ENCODE results near the gene MAN1C1. TPM values are rescaled to one million over a fixed set of nuclear protein-coding genes. Genes with fewer than 3 reads are reported as not detected.

The MAN1C1 gene
- total and polyA plus RNA-seq, 2 donors (not counting 1 experiment from before 2014, with no cell fraction given), result 0.31 to 0.89 TPM

- peaks cover 3% of the 10 kb centered on the region for H3K9me3 Mint-ChIP-seq (ENCODE audit: insufficient read depth)
- H3K27me3 Mint-ChIP-seq, result peaks cover 34% of the 10 kb centered on the region
- Histone ChIP-seq H2AFZ (ENCODE audit: insufficient read depth, low read depth, low read length, poor library complexity, severe bottlenecking) (no peak overlapping the region), H3K4me3 (ENCODE audit: control extremely low read depth in 1 of 5, extremely low read depth in 1 of 5, insufficient read depth in 1 of 5, low read depth in 2 of 5, low read length in 4 of 5) (no peak overlapping the region), H3K27me3 (replicated peaks in 1 of 4; ENCODE audit: control extremely low read depth in 1 of 4, control insufficient read depth in 3 of 4, insufficient read depth in 4 of 4, low read length in 3 of 4) (peaks cover 0 to 5% (median 2%) of the 10 kb centered on the region in 4 experiments), H3K79me2 (ENCODE audit: control insufficient read depth, insufficient read depth, low read length) (no peaks in the 10 kb centered on the region), H3K36me3 (replicated peaks in 1 of 2; ENCODE audit: control extremely low read depth in 1 of 2, control insufficient read depth in 1 of 2, extremely low read depth in 1 of 2, insufficient read depth in 2 of 2, low read length in 1 of 2) (no peaks in the 10 kb centered on the region), H4K20me1 (ENCODE audit: control insufficient read depth, insufficient read depth, low read length, poor library complexity, severe bottlenecking) (no peaks in the 10 kb centered on the region), H3K4me2 (replicated peaks; ENCODE audit: low read depth, low read length, poor library complexity, severe bottlenecking) (no peak overlapping the region), H3K27ac (ENCODE audit: low read length in 2 of 2) (no peak overlapping the region), H3K9ac (ENCODE audit: low read length) (no peak overlapping the region), H3K4me1 (ENCODE audit: control insufficient read depth in 2 of 2, insufficient read depth in 2 of 2, low read length in 2 of 2) (no peaks in the 10 kb centered on the region), H3K9me3 (ENCODE audit: control extremely low read depth in 1 of 3, control insufficient read depth in 2 of 3, insufficient read depth in 1 of 3, low read length in 2 of 3) (no peaks in the 10 kb centered on the region)
- DNase-seq (no peak), ATAC-seq (ENCODE audit: low read depth) (no peak)
- 100% methylated on average over 1 of the region's 5 CpGs for WGBS (ENCODE audit: insufficient coverage)
- no peak overlapping the region for H3K27ac Mint-ChIP-seq
- no peaks in the 10 kb centered on the region for H3K4me1 Mint-ChIP-seq
- intact Hi-C loops (cut with micrococcal nuclease), result no loop called here
- no peak overlapping the region for H3K4me3 Mint-ChIP-seq
- TF ChIP-seq EZH2 (IDR thresholded peaks at IDR 0.05; ENCODE audit: borderline replicate concordance, insufficient read depth, low read depth, low read length, poor library complexity, severe bottlenecking), result no peak
- no peak for TF ChIP-seq CTCF (IDR thresholded peaks at IDR 0.05)
- CTCF ChIA-PET, result no interaction called here
- POLR2A ChIA-PET, result interaction anchor here (0.6 kb wide), 1 partner anchor 200 kb away, joined by 7 read pairs; no protein-coding TSS in a partner anchor
These were observed 104.0 kb downstream of the MAN1C1 start for GRCh38 chr1:25720624-25721023.

GRCh38 chr1:25723250-25723880, 106.8 kb downstream of the MAN1C1 start:
- Histone ChIP-seq H3K4me3 (ENCODE audit: control extremely low read depth in 1 of 5, extremely low read depth in 1 of 5, insufficient read depth in 1 of 5, low read depth in 2 of 5, low read length in 4 of 5) (no peak overlapping the region), H3K9ac (ENCODE audit: low read length) (no peak overlapping the region), H3K79me2 (ENCODE audit: control insufficient read depth, insufficient read depth, low read length) (no peaks in the 10 kb centered on the region), H3K27ac (ENCODE audit: low read length in 2 of 2) (no peak overlapping the region), H3K27me3 (replicated peaks in 1 of 4; ENCODE audit: control extremely low read depth in 1 of 4, control insufficient read depth in 3 of 4, insufficient read depth in 4 of 4, low read length in 3 of 4) (peaks cover 0 to 9% (median 2%) of the 10 kb centered on the region in 4 experiments), H3K4me1 (ENCODE audit: control insufficient read depth in 2 of 2, insufficient read depth in 2 of 2, low read length in 2 of 2) (no peaks in the 10 kb centered on the region), H2AFZ (ENCODE audit: insufficient read depth, low read depth, low read length, poor library complexity, severe bottlenecking) (no peak overlapping the region), H3K4me2 (replicated peaks; ENCODE audit: low read depth, low read length, poor library complexity, severe bottlenecking) (no peak overlapping the region), H3K9me3 (ENCODE audit: control extremely low read depth in 1 of 3, control insufficient read depth in 2 of 3, insufficient read depth in 1 of 3, low read length in 2 of 3) (peaks cover 0 to under 1% (median 0%) of the 10 kb centered on the region in 3 donors), H4K20me1 (ENCODE audit: control insufficient read depth, insufficient read depth, low read length, poor library complexity, severe bottlenecking) (no peaks in the 10 kb centered on the region), H3K36me3 (replicated peaks in 1 of 2; ENCODE audit: control extremely low read depth in 1 of 2, control insufficient read depth in 1 of 2, extremely low read depth in 1 of 2, insufficient read depth in 2 of 2, low read length in 1 of 2) (no peaks in the 10 kb centered on the region)
- Mint-ChIP-seq H3K4me3 (no peak overlapping the region), H3K9me3 (ENCODE audit: insufficient read depth) (no peaks in the 10 kb centered on the region), H3K4me1 (no peaks in the 10 kb centered on the region), H3K27ac (no peak overlapping the region), H3K27me3 (peaks cover 36% of the 10 kb centered on the region)
- ChIA-PET POLR2A (no interaction called here), CTCF (no interaction called here)
- ATAC-seq (ENCODE audit: low read depth), result no peak
- 100% methylated on average over 2 of the region's 4 CpGs for WGBS (ENCODE audit: insufficient coverage)
- intact Hi-C loops (cut with micrococcal nuclease), result no loop called here
- TF ChIP-seq EZH2 (IDR thresholded peaks at IDR 0.05; ENCODE audit: borderline replicate concordance, insufficient read depth, low read depth, low read length, poor library complexity, severe bottlenecking), result no peak
- no peak for TF ChIP-seq CTCF (IDR thresholded peaks at IDR 0.05)
- no peak for DNase-seq
